A673 (cell line): ENCODE data around the gene ATG7. TPM values are rescaled to one million over a fixed set of nuclear protein-coding genes. Genes with fewer than 3 reads are reported as not detected.
"Not testable (repeated sequence)": the region's sequence is repeated elsewhere in the genome, so short reads cannot be mapped to it uniquely, and the experiment has no call there.

Experiments
- BruUV-seq: library from RNA; stranded (reverse); fragments of 400-500 nt; replicated peaks from 2 replicates; lab custom pipeline; 2021; lab: Mats Ljungman, UMichigan
- CTCF ChIA-PET: fragments of 300-600 bp; sonication (Branson Sonifier 250); formaldehyde crosslinking; loops from one replicate; lab custom pipeline; 2022; ENCODE audit warnings: antibody characterized with exemption; lab: Charles Lee
- POLR2A ChIA-PET: fragments of 300-600 bp; sonication (Branson Sonifier 250); formaldehyde crosslinking; loops from one replicate; lab custom pipeline; 2022; ENCODE audit warnings: antibody characterized with exemption; ENCODE audit not compliant: low non-redundant PET; lab: Charles Lee
- DNase-seq: peaks from one replicate; pipeline ENCODE4 v3.0.0-alpha.2; 2015; ENCODE audit warnings: low spot score
- H3K27ac ChIP-seq: fragments of 200-600 bp; sonication (generic); 2 replicates; pipeline ENCODE4 v1.5.1; 2016; ENCODE audit warnings: mixed run types, low read depth, mild to moderate bottlenecking, mixed read lengths, antibody characterized with exemption, low read length; ENCODE audit not compliant: poor library complexity, severe bottlenecking
- H3K27me3 ChIP-seq: fragments of 200-600 bp; sonication (generic); replicated peaks from 2 replicates; pipeline ENCODE4 v1.6.1; 2017; ENCODE audit warnings: mixed run types, low read depth, mild to moderate bottlenecking, mixed read lengths, antibody characterized with exemption, low read length; ENCODE audit not compliant: insufficient read depth, poor library complexity
- H3K36me3 ChIP-seq: fragments of 200-600 bp; sonication (generic); 2 replicates; pipeline ENCODE4 v1.6.1; 2016; ENCODE audit warnings: mixed run types, mild to moderate bottlenecking, mixed read lengths, antibody characterized with exemption, low read length; ENCODE audit not compliant: insufficient read depth, poor library complexity, severe bottlenecking
- H3K4me1 ChIP-seq: fragments of 200-600 bp; sonication (generic); 2 replicates; pipeline ENCODE4 v1.6.1; 2017; ENCODE audit warnings: mixed run types, mild to moderate bottlenecking, mixed read lengths, antibody characterized with exemption, low read length; ENCODE audit not compliant: insufficient read depth, poor library complexity, severe bottlenecking
- H3K4me3 ChIP-seq: fragments of 200-600 bp; sonication (generic); 2 replicates; pipeline ENCODE4 v1.5.1; 2016; ENCODE audit warnings: low read depth, mixed run types, mild to moderate bottlenecking, mixed read lengths, low read length; ENCODE audit not compliant: poor library complexity, severe bottlenecking
- H3K9me3 ChIP-seq: fragments of 200-600 bp; sonication (generic); 2 replicates; pipeline ENCODE4 v1.6.1; 2016; ENCODE audit warnings: mixed run types, low read depth, mild to moderate bottlenecking, mixed read lengths, antibody characterized with exemption, low read length; ENCODE audit not compliant: poor library complexity, severe bottlenecking
- CTCF ChIP-seq: fragments of 300-800, 200-600 bp; sonication (generic); conservative IDR thresholded peaks from 2 replicates; pipeline ENCODE4 v1.5.1; 2017; ENCODE audit warnings: low read depth, mild to moderate bottlenecking, antibody characterized with exemption, low read length, moderate library complexity, mixed read lengths
- EZH2 ChIP-seq: fragments of 200-600 bp; sonication (generic); IDR thresholded peaks from 2 replicates; pipeline ENCODE4 v1.6.1; 2017; ENCODE audit warnings: borderline replicate concordance, low read depth, mild to moderate bottlenecking, mixed read lengths, antibody characterized with exemption, low read length; ENCODE audit not compliant: poor library complexity, severe bottlenecking
- intact Hi-C: fragments of 100-400 bp; cut with micrococcal nuclease; formaldehyde crosslinking; loops from one replicate; pipeline ENCODE4 v1.10.0; 2022; ENCODE audit not compliant: unreplicated experiment
- total RNA-seq: library from RNA; stranded (reverse); gene quantifications from 2 replicates; pipeline ENCODE4 v1.2.3, GENCODE V29; 2021

The ATG7 gene
- total RNA-seq, 1 experiment from 2014 or later = 30.9 TPM

- Histone ChIP-seq H3K27ac (no peak overlapping the region), H3K4me1 (peaks cover 21% of the 10 kb centered on the region), H3K27me3 (no peaks in the 10 kb centered on the region), H3K36me3 (no peaks in the 10 kb centered on the region), H3K9me3 (no peaks in the 10 kb centered on the region), H3K4me3 (no peak overlapping the region)
- ChIA-PET POLR2A (no interaction called here), CTCF (no interaction called here)
- TF ChIP-seq EZH2 (no peak), CTCF (no peak)
- intact Hi-C loops = no loop called here
- DNase-seq = no peak
- BruUV-seq = no TSS peak
Observed at GRCh38 chr3:11457135-11457534, 184.9 kb downstream of the ATG7 start.

GRCh38 chr3:11459186-11459824, 187.1 kb downstream of the ATG7 start:
- Histone ChIP-seq H3K27ac (no peak overlapping the region), H3K27me3 (no peaks in the 10 kb centered on the region), H3K9me3 (no peaks in the 10 kb centered on the region), H3K4me3 (no peak overlapping the region), H3K4me1 (no peaks in the 10 kb centered on the region), H3K36me3 (no peaks in the 10 kb centered on the region)
- no peak for TF ChIP-seq CTCF
- ChIA-PET CTCF (no interaction called here), POLR2A (no interaction called here)
- intact Hi-C loops = no loop called here
- no peak for DNase-seq
- no TSS peak for BruUV-seq

GRCh38 chr3:11461226-11461625, 189.0 kb downstream of the ATG7 start:
- Histone ChIP-seq H3K36me3 (no peaks in the 10 kb centered on the region), H3K27ac (no peak overlapping the region), H3K4me3 (no peak overlapping the region), H3K27me3 (no peaks in the 10 kb centered on the region), H3K9me3 (no peaks in the 10 kb centered on the region), H3K4me1 (peaks cover 17% of the 10 kb centered on the region)
- POLR2A ChIA-PET = no interaction called here
- DNase-seq = no peak
- TF ChIP-seq CTCF (no peak), EZH2 (no peak)
- CTCF ChIA-PET = no interaction called here
- BruUV-seq = no TSS peak
- intact Hi-C loops = no loop called here

- H3K27me3 ChIP-seq, H3K9me3 ChIP-seq, BruUV-seq, H3K4me3 ChIP-seq, DNase-seq, POLR2A ChIA-PET, H3K36me3 ChIP-seq, H3K27ac ChIP-seq, intact Hi-C loops, CTCF ChIA-PET: not testable (repeated sequence)
- peaks cover 23% of the 10 kb centered on the region for H3K4me1 ChIP-seq
Observed at GRCh38 chr3:11462673-11463072, 190.5 kb downstream of the ATG7 start.
